Astrocyte (in vitro differentiated cells and primary cell): ENCODE data around the gene RITA1. TPM values are rescaled to one million over a fixed set of nuclear protein-coding genes. Genes with fewer than 3 reads are reported as not detected.

Source experiments
- DNase-seq: peaks from one replicate; pipeline ENCODE4 v3.0.0-alpha.2; 2010; ENCODE audit warnings: low read depth
- FAIRE-seq: peaks from 2 replicates; lab custom pipeline; 2011; peaks lifted over from hg19 to GRCh38; lab: Jason Lieb, UNC
- H2AFZ ChIP-seq: 2 replicates; pipeline ENCODE4 v1.6.0; 2012; ENCODE audit warnings: low read depth, low read length, inconsistent platforms
- H3K27ac ChIP-seq: 2 replicates; pipeline ENCODE4 v1.5.1; 2011; ENCODE audit warnings: low read depth, low read length, inconsistent platforms
- H3K27me3 ChIP-seq: 2 replicates; pipeline ENCODE4 v1.6.0; 2011; ENCODE audit warnings: low read length, inconsistent platforms; ENCODE audit not compliant: insufficient read depth
- H3K36me3 ChIP-seq: 2 replicates; pipeline ENCODE4 v1.5.1; 2011; ENCODE audit warnings: low read length, inconsistent platforms; ENCODE audit not compliant: insufficient read depth
- H3K4me1 ChIP-seq: 2 replicates; pipeline ENCODE4 v1.5.1; 2011; ENCODE audit warnings: low read length, inconsistent platforms; ENCODE audit not compliant: insufficient read depth
- H3K4me2 ChIP-seq: 2 replicates; pipeline ENCODE4 v1.6.0; 2012; ENCODE audit warnings: low read length, inconsistent platforms
- H3K4me3 ChIP-seq: 2 replicates; pipeline ENCODE4 v1.5.1; 2011; ENCODE audit warnings: low read depth, mild to moderate bottlenecking, low read length, inconsistent platforms; ENCODE audit not compliant: insufficient read depth
- H3K79me2 ChIP-seq: 2 replicates; pipeline ENCODE4 v1.6.0; 2012; ENCODE audit warnings: mild to moderate bottlenecking, low read length, inconsistent platforms; ENCODE audit not compliant: insufficient read depth
- H3K9ac ChIP-seq: 2 replicates; pipeline ENCODE4 v1.6.0; 2012; ENCODE audit warnings: mild to moderate bottlenecking, low read length, inconsistent platforms
- H3K9me3 ChIP-seq: 2 replicates; pipeline ENCODE4 v1.5.1; 2012; ENCODE audit warnings: low read depth, mild to moderate bottlenecking, low read length, inconsistent platforms; ENCODE audit not compliant: insufficient read depth
- H4K20me1 ChIP-seq: 2 replicates; pipeline ENCODE4 v1.6.0; 2012; ENCODE audit warnings: low read length, inconsistent platforms; ENCODE audit not compliant: insufficient read depth
- H3K27ac Mint-ChIP-seq: one replicate; pipeline ENCODE4 v1.8.0; 2021; ENCODE audit warnings: mild to moderate bottlenecking, mixed read lengths; ENCODE audit not compliant: unreplicated experiment
- H3K27me3 Mint-ChIP-seq: one replicate; pipeline ENCODE4 v1.8.0; 2021; ENCODE audit warnings: low read depth, mixed read lengths; ENCODE audit not compliant: unreplicated experiment
- H3K36me3 Mint-ChIP-seq: one replicate; pipeline ENCODE4 v1.8.0; 2021; ENCODE audit warnings: low read depth, mixed read lengths; ENCODE audit not compliant: unreplicated experiment
- H3K4me1 Mint-ChIP-seq: one replicate; pipeline ENCODE4 v1.8.0; 2021; ENCODE audit warnings: low read depth, mixed read lengths; ENCODE audit not compliant: unreplicated experiment
- H3K4me3 Mint-ChIP-seq: one replicate; pipeline ENCODE4 v1.8.0; 2021; ENCODE audit warnings: mild to moderate bottlenecking, moderate library complexity, mixed read lengths; ENCODE audit not compliant: unreplicated experiment
- H3K9me3 Mint-ChIP-seq: one replicate; pipeline ENCODE4 v1.8.0; 2021; ENCODE audit warnings: mild to moderate bottlenecking, mixed read lengths; ENCODE audit not compliant: unreplicated experiment
- CTCF ChIP-seq: IDR thresholded peaks from 2 replicates; pipeline ENCODE4 v1.5.1; 2011; ENCODE audit warnings: low read depth, mild to moderate bottlenecking, inconsistent platforms, low read length, moderate library complexity; ENCODE audit not compliant: insufficient read depth
- EZH2 ChIP-seq: IDR thresholded peaks from 2 replicates; pipeline ENCODE4 v1.6.1; 2012; ENCODE audit warnings: mild to moderate bottlenecking, low read length, inconsistent platforms; ENCODE audit not compliant: insufficient read depth
- total RNA-seq: library from RNA; stranded (reverse); gene quantifications from 2 replicates; pipeline ENCODE4 v1.2.1, GENCODE V29; 2021

The RITA1 gene
- total RNA-seq, 1 donor from 2014 or later, result 23.5 TPM

- Mint-ChIP-seq H3K27ac (no peak overlapping the region), H3K4me3 (no peak overlapping the region), H3K9me3 (no peaks in the 10 kb centered on the region), H3K4me1 (peaks cover 18% of the 10 kb centered on the region), H3K27me3 (no peaks in the 10 kb centered on the region), H3K36me3 (peaks cover 25% of the 10 kb centered on the region)
- Histone ChIP-seq H4K20me1 (no peaks in the 10 kb centered on the region), H3K9ac (no peak overlapping the region), H3K4me3 (no peak overlapping the region), H3K4me1 (peaks cover 35% of the 10 kb centered on the region), H3K27ac (no peak overlapping the region), H2AFZ (no peak overlapping the region), H3K79me2 (no peaks in the 10 kb centered on the region), H3K4me2 (no peak overlapping the region), H3K9me3 (no peaks in the 10 kb centered on the region), H3K36me3 (no peaks in the 10 kb centered on the region), H3K27me3 (no peaks in the 10 kb centered on the region)
- FAIRE-seq (no peak), DNase-seq (no peak)
- no peak for TF ChIP-seq EZH2
- TF ChIP-seq CTCF, result no peak
Observed at GRCh38 chr12:113235976-113236375, 50.5 kb downstream of the RITA1 start.

- FAIRE-seq, result no peak
Observed at GRCh38 chr12:113236539-113237399, 51.2 kb downstream of the RITA1 start.

More at GRCh38 chr12:113236539-113237399, 51.2 kb downstream of the RITA1 start:
- peaks cover 15% of the 10 kb centered on the region for H3K4me1 Mint-ChIP-seq
- H3K4me3 ChIP-seq, result no peak overlapping the region
- no peaks in the 10 kb centered on the region for H3K27me3 ChIP-seq
- H3K4me1 ChIP-seq, result peaks cover 35% of the 10 kb centered on the region
- H3K27me3 Mint-ChIP-seq, result no peaks in the 10 kb centered on the region
- H3K4me2 ChIP-seq, result no peak overlapping the region
- DNase-seq, result no peak
- no peaks in the 10 kb centered on the region for H3K36me3 ChIP-seq
- no peaks in the 10 kb centered on the region for H3K79me2 ChIP-seq
- no peak overlapping the region for H3K4me3 Mint-ChIP-seq
- H3K9ac ChIP-seq, result no peak overlapping the region
- no peaks in the 10 kb centered on the region for H3K9me3 ChIP-seq
- H3K9me3 Mint-ChIP-seq, result no peaks in the 10 kb centered on the region
- H3K27ac ChIP-seq, result no peak overlapping the region
- no peak overlapping the region for H2AFZ ChIP-seq
- no peak for TF ChIP-seq EZH2
- TF ChIP-seq CTCF, result no peak
- peaks cover 19% of the 10 kb centered on the region for H3K36me3 Mint-ChIP-seq
- no peaks in the 10 kb centered on the region for H4K20me1 ChIP-seq
- H3K27ac Mint-ChIP-seq, result no peak overlapping the region
